Ovary (tissue), 9 donors: ENCODE results near the gene USP24. TPM values are rescaled to one million over a fixed set of nuclear protein-coding genes. Genes with fewer than 3 reads are reported as not detected.
A peak's percentile ranks its signal among the peaks of the same experiment; 100 is the strongest.

Experiments used
- DNase-seq, 5 donors: peaks; one replicate each; pipeline ENCODE4 v3.0.0-alpha.2; 2019 to 2020
- H3K27ac ChIP-seq, 2 donors: fragments of 200-600 bp; one replicate each; pipeline versions ENCODE4 v1.5.1 to v1.8.0; 2019 to 2022
- H3K27me3 ChIP-seq: fragments of 200-600 bp; one replicate; pipeline ENCODE4 v1.8.0; 2022
- H3K36me3 ChIP-seq: fragments of 200-600 bp; sonication (generic); one replicate; pipeline ENCODE4 v1.5.1; 2019
- H3K4me1 ChIP-seq: one replicate; pipeline ENCODE4 v1.8.1; 2013; ENCODE audit warnings: mild to moderate bottlenecking, moderate library complexity; ENCODE audit not compliant: insufficient read depth
- H3K4me3 ChIP-seq: fragments of 200-600 bp; sonication (generic); one replicate; pipeline ENCODE4 v1.5.1; 2017
- H3K9me3 ChIP-seq, 2 donors: fragments of 200-600 bp in 1 of 2; sonication (generic) in 1 of 2; one replicate each; pipeline versions ENCODE4 v1.5.1 to v1.8.1; 2013 to 2019; ENCODE audit warnings: mild to moderate bottlenecking in 1 of 2, moderate library complexity in 1 of 2
- CTCF ChIP-seq, 3 donors: fragments of 450-650 bp in 2 of 3; fragments of 200-600 bp in 1 of 3; IDR thresholded peaks; one replicate each; pipeline versions ENCODE4 v1.5.1 to v1.8.0; 2016 to 2022; ENCODE audit warnings: antibody characterized with exemption in 3 of 3, mild to moderate bottlenecking in 1 of 3
- EP300 ChIP-seq: sonication (generic); formaldehyde crosslinking; IDR thresholded peaks from one replicate; pipeline ENCODE4 v1.6.1; 2017; ENCODE audit warnings: antibody characterized with exemption
- POLR2A ChIP-seq: fragments of 450-650 bp; IDR thresholded peaks from one replicate; pipeline ENCODE4 v1.6.1; 2017; ENCODE audit warnings: antibody characterized with exemption, mild to moderate bottlenecking, moderate library complexity
- WGBS, 3 donors: extraction: QIAGEN DNeasy Blood & Tissue Kit in 1 of 3; methylation state at CpG; one replicate each; pipeline versions ENCODE4 v1.1.5 to v1.1.7; 2013 to 2017; 5-methylcytosine and 5-hydroxymethylcytosine counted together
- intact Hi-C, 4 donors: fragments of 100-400 bp; cut with DNase I; formaldehyde crosslinking; loops; one replicate each; pipeline versions ENCODE4 v1.11.0 to v1.15.1; 2022 to 2023
- polyA plus RNA-seq, 2 donors: library from polyadenylated mRNA; stranded (reverse); fragments of 200-250 nt in 1 of 2; fragments of 350-450 nt in 1 of 2; fragmentation: Illumina TruSeq in 1 of 2; extraction: RNeasy Lipid Tissue Mini Kit (QIAGEN cat#74804) in 1 of 2; gene quantifications; one replicate each; pipeline ENCODE4 v1.2.3, GENCODE V29; 2013 to 2014
- total RNA-seq, 7 donors: library from RNA; depleted of rRNA in 2 of 7; stranded (reverse); fragments of >200 nt in 2 of 7; fragmentation: NEBNext Ultra II Directional in 3 of 7; extraction: Animal tissue kit (Norgen Biotek cat#: 25700) in 3 of 7; gene quantifications; one replicate each; pipeline versions ENCODE4 v1.1.0 to v1.2.4, GENCODE V29; 2016 to 2023
- donor health status: DM: no; HTN: no; CAD: no; lungs with moderate emphysema.
- donor health status: DM: no; HTN: no; CAD: no.
- donor health status: Bipolar disorder and iron deficiency.
- donor health status: DM: yes; HTN: yes; CAD: no.
- donor health status: DM: no; HTN: no; CAD: no.
- donor health status: DM: yes; HTN: yes; CAD: no.

The USP24 gene
- total and polyA plus RNA-seq, 9 donors: 11.5 to 51.4 (median 33.5) TPM

- no peak for TF ChIP-seq EP300
- no peak for TF ChIP-seq CTCF (IDR thresholded peaks at IDR 0.05)
- no peak for TF ChIP-seq POLR2A
- DNase-seq: no peak
- Histone ChIP-seq H3K27ac (no peak overlapping the region), H3K9me3 (no peaks in the 10 kb centered on the region), H3K4me1 (no peaks in the 10 kb centered on the region), H3K4me3 (no peak overlapping the region), H3K27me3 (no peaks in the 10 kb centered on the region), H3K36me3 (no peaks in the 10 kb centered on the region)
- intact Hi-C loops: no loop called here
- WGBS, 3 donors: 94 to 96% (median 96%) methylated on average over 20 of the region's 20 CpGs
Observed at GRCh38 chr1:55056632-55056992, 158.6 kb downstream of the USP24 start.

- DNase-seq: peak in 1 of 5 donors; percentile 31
- 91 to 96% (median 92%) methylated on average over 27 to 42 of the region's 42 CpGs for WGBS, 3 donors
- no peaks in the 10 kb centered on the region for H3K27me3 ChIP-seq
- no peak overlapping the region for H3K4me3 ChIP-seq
- H3K27ac ChIP-seq: no peak overlapping the region
- no peaks in the 10 kb centered on the region for H3K4me1 ChIP-seq
- H3K36me3 ChIP-seq: no peaks in the 10 kb centered on the region
- no peaks in the 10 kb centered on the region for H3K9me3 ChIP-seq
- no peak for TF ChIP-seq EP300
- no peak for TF ChIP-seq POLR2A
- TF ChIP-seq CTCF (IDR thresholded peaks at IDR 0.05): no peak
- intact Hi-C loops: no loop called here
Observed at GRCh38 chr1:55055951-55056631, 159.1 kb downstream of the USP24 start.

GRCh38 chr1:55055084-55055882 lies 159.9 kb downstream of the USP24 start:
- WGBS, 3 donors: 82 to 86% (median 84%) methylated on average over 12 of the region's 12 CpGs
- intact Hi-C loops: no loop called here
- H3K36me3 ChIP-seq: no peaks in the 10 kb centered on the region
- no peak for DNase-seq
- no peak overlapping the region for H3K4me3 ChIP-seq
- H3K27me3 ChIP-seq: no peaks in the 10 kb centered on the region
- TF ChIP-seq EP300 (no peak), POLR2A (no peak), CTCF (IDR thresholded peaks at IDR 0.05) (no peak)
- no peaks in the 10 kb centered on the region for H3K4me1 ChIP-seq
- H3K9me3 ChIP-seq: no peaks in the 10 kb centered on the region
- H3K27ac ChIP-seq: no peak overlapping the region

- Histone ChIP-seq H3K4me1 (peaks cover 2% of the 10 kb centered on the region), H3K4me3 (no peak overlapping the region), H3K27ac (no peak overlapping the region), H3K27me3 (no peaks in the 10 kb centered on the region), H3K9me3 (no peaks in the 10 kb centered on the region), H3K36me3 (no peaks in the 10 kb centered on the region)
- WGBS, 3 donors: 83 to 90% (median 89%) methylated on average over 5 of the region's 5 CpGs
- TF ChIP-seq POLR2A (no peak), CTCF (IDR thresholded peaks at IDR 0.05) (no peak), EP300 (no peak)
- intact Hi-C loops: no loop called here
- no peak for DNase-seq
Observed at GRCh38 chr1:55054396-55054795, 160.8 kb downstream of the USP24 start.
